Measurements from ENCODE around the gene MAGEB17. TPM values are rescaled to one million over a fixed set of nuclear protein-coding genes. Genes with fewer than 3 reads are reported as not detected.
"Not testable (repeated sequence)": the region's sequence is repeated elsewhere in the genome, so short reads cannot be mapped to it uniquely, and the experiment has no call there.

The MAGEB17 gene
- total RNA-seq, 4 donors from 2014 or later, result not detected

GRCh38 chrX:16171039-16171438, 3.8 kb downstream of the MAGEB17 start:
- Histone ChIP-seq H3K27ac (no peak overlapping the region), H3K36me3 (no peaks in the 10 kb centered on the region), H3K4me3 (no peak overlapping the region), H3K4me1 (no peaks in the 10 kb centered on the region), H3K9me3 (no peaks in the 10 kb centered on the region), H3K27me3 (no peaks in the 10 kb centered on the region)
- TF ChIP-seq CTCF (IDR thresholded peaks at IDR 0.05), result no peak
- no peak for TF ChIP-seq POLR2A (IDR thresholded peaks at IDR 0.05)
- intact Hi-C loops (cut with DNase I; ENCODE audit: low total_unique reads), result no loop called here
- no peak for DNase-seq

- H3K9me3 ChIP-seq, result no peaks in the 10 kb centered on the region
- no peaks in the 10 kb centered on the region for H3K4me1 ChIP-seq
- H3K36me3 ChIP-seq, result no peaks in the 10 kb centered on the region
- no peak for DNase-seq
- no peak for TF ChIP-seq POLR2A (IDR thresholded peaks at IDR 0.05)
- no peak for TF ChIP-seq CTCF (IDR thresholded peaks at IDR 0.05)
- intact Hi-C loops (cut with DNase I; ENCODE audit: low total_unique reads), result no loop called here
- no peaks in the 10 kb centered on the region for H3K27me3 ChIP-seq
- H3K4me3 ChIP-seq, result no peak overlapping the region
- H3K27ac ChIP-seq, result no peak overlapping the region
Observed at GRCh38 chrX:16171944-16172343, 4.7 kb downstream of the MAGEB17 start.

GRCh38 chrX:16172391-16172790, 5.1 kb downstream of the MAGEB17 start:
- H3K4me3 ChIP-seq, result no peak overlapping the region
- no peaks in the 10 kb centered on the region for H3K36me3 ChIP-seq
- no peaks in the 10 kb centered on the region for H3K27me3 ChIP-seq
- no peaks in the 10 kb centered on the region for H3K9me3 ChIP-seq
- intact Hi-C loops (cut with DNase I; ENCODE audit: low total_unique reads), result no loop called here
- H3K27ac ChIP-seq, result no peak overlapping the region
- no peaks in the 10 kb centered on the region for H3K4me1 ChIP-seq
- no peak for DNase-seq
- TF ChIP-seq POLR2A (IDR thresholded peaks at IDR 0.05), result no peak
- TF ChIP-seq CTCF (IDR thresholded peaks at IDR 0.05), result no peak

GRCh38 chrX:16175329-16176061, 8.2 kb downstream of the MAGEB17 start:
- Histone ChIP-seq H3K27me3 (peaks cover 0 to 3% of the 10 kb centered on the region in 2 donors), H3K36me3 (no peaks in the 10 kb centered on the region), H3K4me1 (no peaks in the 10 kb centered on the region), H3K4me3 (no peak overlapping the region), H3K9me3 (no peaks in the 10 kb centered on the region), H3K27ac (no peak overlapping the region)
- no peak for DNase-seq
- intact Hi-C loops (cut with DNase I; ENCODE audit: low total_unique reads), result no loop called here
- TF ChIP-seq CTCF (IDR thresholded peaks at IDR 0.05), result no peak
- no peak for TF ChIP-seq POLR2A (IDR thresholded peaks at IDR 0.05)

- Histone ChIP-seq H3K36me3 (no peaks in the 10 kb centered on the region), H3K4me1 (no peaks in the 10 kb centered on the region), H3K9me3 (no peaks in the 10 kb centered on the region), H3K4me3 (no peak overlapping the region), H3K27me3 (peaks cover 0 to 3% of the 10 kb centered on the region in 2 donors), H3K27ac (no peak overlapping the region)
- DNase-seq, result no peak
- intact Hi-C loops (cut with DNase I; ENCODE audit: low total_unique reads), result no loop called here
- TF ChIP-seq CTCF (IDR thresholded peaks at IDR 0.05), result no peak
- no peak for TF ChIP-seq POLR2A (IDR thresholded peaks at IDR 0.05)
Observed at GRCh38 chrX:16177260-16177659, 10.0 kb downstream of the MAGEB17 start.

- DNase-seq; H3K27ac ChIP-seq; H3K4me3 ChIP-seq; H3K9me3 ChIP-seq; intact Hi-C loops (cut with DNase I; ENCODE audit: low total_unique reads); H3K4me1 ChIP-seq; H3K27me3 ChIP-seq; H3K36me3 ChIP-seq: not testable (repeated sequence)
Observed at GRCh38 chrX:16183843-16184242, 16.6 kb downstream of the MAGEB17 start.
